T-cell (primary cell): ENCODE measurements around the gene HSDL2. TPM values are rescaled to one million over a fixed set of nuclear protein-coding genes. Genes with fewer than 3 reads are reported as not detected.
"Not testable (repeated sequence)": the region's sequence is repeated elsewhere in the genome, so short reads cannot be mapped to it uniquely, and the experiment has no call there.

Source experiments
- ATAC-seq, 4 experiments: fragments of 200-7000 bp in 3 of 4; fragments of 150-1000 bp in 1 of 4; cut with Tn5 transposase; replicated peaks in 1 of 4; 1 replicate in 3 of 4; 2 replicates in 1 of 4; pipeline ENCODE4 v1.10.0; 2021; ENCODE audit warnings: moderate library complexity in 3 of 4, mild to moderate bottlenecking in 2 of 4, moderate number of reproducible peaks in 1 of 4
- CTCF ChIA-PET, 2 donors: fragments of 300-600 bp; sonication (Branson Sonifier 250); formaldehyde crosslinking; loops; one replicate each; lab custom pipeline; 2022; ENCODE audit warnings: antibody characterized with exemption in 2 of 2; lab: Charles Lee
- POLR2A ChIA-PET, 2 donors: fragments of 300-600 bp; sonication (Branson Sonifier 250); formaldehyde crosslinking; loops; one replicate each; lab custom pipeline; 2022; ENCODE audit warnings: antibody characterized with exemption in 2 of 2; lab: Charles Lee
- DNase-seq, 35 experiments: peaks; one replicate each; pipeline versions ENCODE4 v3.0.0 to v3.0.0-alpha.2; 2013 to 2023
- H3K27ac ChIP-seq: one replicate; pipeline ENCODE4 v1.5.1; 2013; ENCODE audit warnings: low read length
- H3K27me3 ChIP-seq, 2 experiments: replicated peaks in 1 of 2; 1 replicate in 1 of 2; 2 replicates in 1 of 2; pipeline versions ENCODE4 v1.6.1 to v1.7.0; 2013; ENCODE audit warnings: low read length in 1 of 2, mixed read lengths in 1 of 2; ENCODE audit not compliant: control insufficient read depth in 2 of 2, insufficient read depth in 2 of 2; ENCODE audit errors: extremely low read depth in 1 of 2
- H3K36me3 ChIP-seq, 2 donors: 1 replicate in 1 of 2; 2 replicates in 1 of 2; pipeline versions ENCODE4 v1.6.1 to v1.7.0; 2013; ENCODE audit warnings: low read length in 1 of 2; ENCODE audit not compliant: control insufficient read depth in 2 of 2, insufficient read depth in 1 of 2; ENCODE audit errors: extremely low read depth in 1 of 2
- H3K4me1 ChIP-seq, 2 experiments: 1 replicate in 1 of 2; 2 replicates in 1 of 2; pipeline versions ENCODE4 v1.6.1 to v1.7.0; 2013; ENCODE audit warnings: low read length in 2 of 2, mixed read lengths in 1 of 2; ENCODE audit not compliant: insufficient read depth in 2 of 2, control insufficient read depth in 1 of 2; ENCODE audit errors: extremely low read depth in 1 of 2
- H3K4me3 ChIP-seq, 2 donors: 1 replicate in 1 of 2; 2 replicates in 1 of 2; pipeline versions ENCODE4 v1.5.1 to v1.7.0; 2013; ENCODE audit warnings: mild to moderate bottlenecking in 2 of 2, low read length in 1 of 2, moderate library complexity in 1 of 2; ENCODE audit not compliant: control insufficient read depth in 1 of 2; ENCODE audit errors: extremely low read depth in 1 of 2
- H3K9me3 ChIP-seq: 2 replicates; pipeline ENCODE4 v1.7.0; 2013
- H3K27ac Mint-ChIP-seq, 2 donors: one replicate each; pipeline ENCODE4 v1.8.0; 2020 to 2021; ENCODE audit warnings: mild to moderate bottlenecking in 2 of 2, mixed read lengths in 2 of 2
- H3K27me3 Mint-ChIP-seq, 2 donors: one replicate each; pipeline ENCODE4 v1.8.0; 2021 to 2022; ENCODE audit warnings: mixed read lengths in 2 of 2
- H3K36me3 Mint-ChIP-seq: one replicate; pipeline ENCODE4 v1.8.0; 2021; ENCODE audit warnings: mixed read lengths
- H3K4me1 Mint-ChIP-seq, 3 donors: one replicate each; pipeline ENCODE4 v1.8.0; 2020 to 2022; ENCODE audit warnings: mixed read lengths in 3 of 3, mild to moderate bottlenecking in 1 of 3
- H3K4me3 Mint-ChIP-seq, 3 donors: one replicate each; pipeline ENCODE4 v1.8.0; 2020 to 2022; ENCODE audit warnings: mild to moderate bottlenecking in 3 of 3, mixed read lengths in 3 of 3, moderate library complexity in 3 of 3
- H3K9me3 Mint-ChIP-seq, 3 donors: one replicate each; pipeline ENCODE4 v1.8.0; 2020 to 2022; ENCODE audit warnings: mixed read lengths in 3 of 3
- WGBS: methylation state at CpG from one replicate; pipeline ENCODE4 v1.1.5; 2013; ENCODE audit warnings: missing lambda C conversion rate; ENCODE audit not compliant: insufficient coverage; 5-methylcytosine and 5-hydroxymethylcytosine counted together
- total RNA-seq, 35 experiments: library from RNA in 6 of 35; stranded (reverse) in 6 of 35; fragments of 120-200 nt in 1 of 35; gene quantifications; one replicate each; pipeline versions ENCODE4 v1.2.1 to v1.2.4 and lab custom pipeline; 2013 to 2026

Gene HSDL2
- total RNA-seq, 5 donors from 2014 or later (not counting 1 experiment from before 2014, with no cell fraction given), result 9.1 to 11.8 (median 10.8) TPM

GRCh38 chr9:112393146-112393545 lies 13.2 kb downstream of the HSDL2 start:
- H3K27me3 Mint-ChIP-seq, H3K4me1 Mint-ChIP-seq, H3K27ac ChIP-seq, DNase-seq, H3K4me3 Mint-ChIP-seq, H3K36me3 ChIP-seq, ATAC-seq, POLR2A ChIA-PET, H3K4me3 ChIP-seq, H3K4me1 ChIP-seq, CTCF ChIA-PET, H3K27ac Mint-ChIP-seq, H3K9me3 ChIP-seq, H3K27me3 ChIP-seq, H3K9me3 Mint-ChIP-seq: not testable (repeated sequence)
- H3K36me3 Mint-ChIP-seq, result peaks cover 18% of the 10 kb centered on the region
- no CpG with 5 or more reads among the region's 5 CpGs for WGBS

GRCh38 chr9:112396416-112396815 lies 16.5 kb downstream of the HSDL2 start:
- no peaks in the 10 kb centered on the region for H3K27me3 ChIP-seq
- Mint-ChIP-seq H3K4me1 (no peaks in the 10 kb centered on the region), H3K9me3 (peaks cover 7 to 16% (median 13%) of the 10 kb centered on the region in 3 donors), H3K27ac (no peak overlapping the region), H3K36me3 (peaks cover 29% of the 10 kb centered on the region), H3K27me3 (no peaks in the 10 kb centered on the region), H3K4me3 (no peak overlapping the region)
- no peaks in the 10 kb centered on the region for H3K4me1 ChIP-seq
- DNase-seq, result no peak
- 100% methylated on average over 2 of the region's 6 CpGs for WGBS
- H3K36me3 ChIP-seq, result no peaks in the 10 kb centered on the region
- no peak overlapping the region for H3K27ac ChIP-seq
- ChIA-PET POLR2A (no interaction called here), CTCF (no interaction called here)
- ATAC-seq, result no peak
- peaks cover 2% of the 10 kb centered on the region for H3K9me3 ChIP-seq
- no peak overlapping the region for H3K4me3 ChIP-seq

- Mint-ChIP-seq H3K4me1 (no peaks in the 10 kb centered on the region), H3K4me3 (no peak overlapping the region), H3K36me3 (peaks cover 29% of the 10 kb centered on the region), H3K27me3 (no peaks in the 10 kb centered on the region), H3K27ac (no peak overlapping the region), H3K9me3 (peaks cover 7 to 16% (median 13%) of the 10 kb centered on the region in 3 donors)
- DNase-seq (no peak), ATAC-seq (no peak)
- Histone ChIP-seq H3K36me3 (no peaks in the 10 kb centered on the region), H3K27ac (no peak overlapping the region), H3K4me1 (no peaks in the 10 kb centered on the region), H3K4me3 (no peak overlapping the region), H3K27me3 (no peaks in the 10 kb centered on the region), H3K9me3 (peaks cover 2% of the 10 kb centered on the region)
- 98% methylated on average over 8 of the region's 9 CpGs for WGBS
- ChIA-PET POLR2A (no interaction called here), CTCF (no interaction called here)
These were observed 17.0 kb downstream of the HSDL2 start for GRCh38 chr9:112396872-112397271.

GRCh38 chr9:112401175-112401815 lies 21.4 kb downstream of the HSDL2 start:
- Mint-ChIP-seq H3K4me3 (no peak overlapping the region), H3K27me3 (no peaks in the 10 kb centered on the region), H3K4me1 (no peaks in the 10 kb centered on the region), H3K27ac (no peak overlapping the region), H3K9me3 (peaks cover 7 to 16% (median 13%) of the 10 kb centered on the region in 3 donors), H3K36me3 (peaks cover 40% of the 10 kb centered on the region)
- H3K9me3 ChIP-seq, result peaks cover 2% of the 10 kb centered on the region
- H3K27ac ChIP-seq, result no peak overlapping the region
- DNase-seq, result no peak
- ChIA-PET CTCF (no interaction called here), POLR2A (interaction anchor here in 1 of 2 donors (0.6 kb wide), 3 partner anchors 150 to 255 kb away, joined by 3 to 6 read pairs (median 4); no protein-coding TSS in a partner anchor)
- ATAC-seq, result no peak
- no peak overlapping the region for H3K4me3 ChIP-seq
- 100% methylated on average over 1 of the region's 6 CpGs for WGBS
- no peaks in the 10 kb centered on the region for H3K36me3 ChIP-seq
- no peaks in the 10 kb centered on the region for H3K4me1 ChIP-seq
- H3K27me3 ChIP-seq, result no peaks in the 10 kb centered on the region

GRCh38 chr9:112403614-112404201 lies 23.8 kb downstream of the HSDL2 start:
- Mint-ChIP-seq H3K27me3 (no peaks in the 10 kb centered on the region), H3K4me3 (no peak overlapping the region), H3K27ac (no peak overlapping the region), H3K9me3 (peaks cover 0 to 6% (median 4%) of the 10 kb centered on the region in 3 donors), H3K4me1 (no peaks in the 10 kb centered on the region), H3K36me3 (peaks cover 45% of the 10 kb centered on the region)
- 100% methylated on average over 1 of the region's 4 CpGs for WGBS
- ATAC-seq (no peak), DNase-seq (no peak)
- POLR2A ChIA-PET, result interaction anchor here in 1 of 2 donors (0.6 kb wide), 1 partner anchor 333 kb away, joined by 4 read pairs; no protein-coding TSS in a partner anchor
- no peaks in the 10 kb centered on the region for H3K27me3 ChIP-seq
- H3K9me3 ChIP-seq, result no peaks in the 10 kb centered on the region
- H3K27ac ChIP-seq, result no peak overlapping the region
- H3K4me3 ChIP-seq, result no peak overlapping the region
- CTCF ChIA-PET, result interaction anchor here in 1 of 2 donors (0.5 to 1.2 kb wide), 2 partner anchors 271 to 389 kb away, joined by 3 to 4 read pairs; no protein-coding TSS in a partner anchor
- H3K36me3 ChIP-seq, result peaks cover 0 to 8% of the 10 kb centered on the region in 2 donors
- no peaks in the 10 kb centered on the region for H3K4me1 ChIP-seq

- CTCF ChIA-PET, result no interaction called here
- H3K9me3 Mint-ChIP-seq, result no peaks in the 10 kb centered on the region
- POLR2A ChIA-PET, result no interaction called here
- no peak for ATAC-seq
- no peak overlapping the region for H3K27ac Mint-ChIP-seq
- no peaks in the 10 kb centered on the region for H3K27me3 Mint-ChIP-seq
- no peaks in the 10 kb centered on the region for H3K4me1 Mint-ChIP-seq
- no peaks in the 10 kb centered on the region for H3K27me3 ChIP-seq
- peaks cover 43% of the 10 kb centered on the region for H3K36me3 Mint-ChIP-seq
- WGBS, result no CpG with 5 or more reads among the region's 3 CpGs
- H3K4me3 Mint-ChIP-seq, result no peak overlapping the region
- no peak overlapping the region for H3K4me3 ChIP-seq
- no peak overlapping the region for H3K27ac ChIP-seq
- peaks cover 0 to 13% of the 10 kb centered on the region in 2 donors for H3K36me3 ChIP-seq
- H3K4me1 ChIP-seq, result no peaks in the 10 kb centered on the region
- DNase-seq, result no peak
- no peaks in the 10 kb centered on the region for H3K9me3 ChIP-seq
These were observed 24.6 kb downstream of the HSDL2 start for GRCh38 chr9:112404508-112404932.
